SU-DHL-6 (cell line): ENCODE results near the gene ERLIN1.

Source experiments
- CTCF ChIP-seq: fragments of 200-600 bp; sonication (generic); IDR thresholded peaks from one replicate; pipeline ENCODE4 v1.5.1; 2017; ENCODE audit warnings: antibody characterized with exemption, mild to moderate bottlenecking, low read length, moderate library complexity; ENCODE audit not compliant: insufficient read depth, poor library complexity, severe bottlenecking
- EZH2phosphoT487 ChIP-seq: fragments of 200-600 bp; sonication (generic), shearing (Covaris generic); conservative IDR thresholded peaks from 2 replicates; pipeline ENCODE4 v1.6.1; 2018; ENCODE audit warnings: mild to moderate bottlenecking, antibody characterized with exemption, low read length, moderate library complexity, mixed read lengths

- TF ChIP-seq CTCF = no peak
- no peak for TF ChIP-seq EZH2phosphoT487
Measured at GRCh38 chr10:100173035-100173434, 12.8 kb downstream of the ERLIN1 start.
